Measurements from ENCODE around the gene PAPPA. TPM values are rescaled to one million over a fixed set of nuclear protein-coding genes. Genes with fewer than 3 reads are reported as not detected.

The PAPPA gene
- total RNA-seq, 2 experiments from 2014 or later, result not detected

- no peaks in the 10 kb centered on the region for H3K79me2 ChIP-seq (ENCODE audit: insufficient read depth, low read depth, low read length)
- H3K9me2 ChIP-seq (ENCODE audit: insufficient read depth, low read length), result no peaks in the 10 kb centered on the region
- no peaks in the 10 kb centered on the region for H3K9me3 ChIP-seq (ENCODE audit: low read length)
- H4K20me1 ChIP-seq (ENCODE audit: insufficient read depth, low read length), result no peaks in the 10 kb centered on the region
- H3K36me3 ChIP-seq (ENCODE audit: insufficient read depth, low read length), result no peaks in the 10 kb centered on the region
- no TSS peak for BruUV-seq (replicated peaks)
- DNase-seq (ENCODE audit: low spot score), result no peak
- no peak overlapping the region for H3K27ac ChIP-seq (ENCODE audit: low read depth, low read length, poor library complexity, severe bottlenecking)
- TF ChIP-seq, protein P1, sequence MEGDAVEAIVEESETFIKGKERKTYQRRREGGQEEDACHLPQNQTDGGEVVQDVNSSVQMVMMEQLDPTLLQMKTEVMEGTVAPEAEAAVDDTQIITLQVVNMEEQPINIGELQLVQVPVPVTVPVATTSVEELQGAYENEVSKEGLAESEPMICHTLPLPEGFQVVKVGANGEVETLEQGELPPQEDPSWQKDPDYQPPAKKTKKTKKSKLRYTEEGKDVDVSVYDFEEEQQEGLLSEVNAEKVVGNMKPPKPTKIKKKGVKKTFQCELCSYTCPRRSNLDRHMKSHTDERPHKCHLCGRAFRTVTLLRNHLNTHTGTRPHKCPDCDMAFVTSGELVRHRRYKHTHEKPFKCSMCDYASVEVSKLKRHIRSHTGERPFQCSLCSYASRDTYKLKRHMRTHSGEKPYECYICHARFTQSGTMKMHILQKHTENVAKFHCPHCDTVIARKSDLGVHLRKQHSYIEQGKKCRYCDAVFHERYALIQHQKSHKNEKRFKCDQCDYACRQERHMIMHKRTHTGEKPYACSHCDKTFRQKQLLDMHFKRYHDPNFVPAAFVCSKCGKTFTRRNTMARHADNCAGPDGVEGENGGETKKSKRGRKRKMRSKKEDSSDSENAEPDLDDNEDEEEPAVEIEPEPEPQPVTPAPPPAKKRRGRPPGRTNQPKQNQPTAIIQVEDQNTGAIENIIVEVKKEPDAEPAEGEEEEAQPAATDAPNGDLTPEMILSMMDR (conservative IDR thresholded peaks at IDR 0.05; ENCODE audit: low read length), result no peak
- TF ChIP-seq EZH2phosphoT487 (IDR thresholded peaks at IDR 0.05; ENCODE audit: borderline replicate concordance, low read depth, low read length), result no peak
- CTCF ChIA-PET (ENCODE audit: unreplicated experiment), result no interaction called here
- H3K4me1 ChIP-seq (ENCODE audit: insufficient read depth, low read length, poor library complexity, severe bottlenecking), result no peaks in the 10 kb centered on the region
- no peak overlapping the region for H2AFZ ChIP-seq (ENCODE audit: low read length)
- no peak overlapping the region for H3K4me2 ChIP-seq (ENCODE audit: low read length)
- POLR2A ChIA-PET, result no interaction called here
- no peak overlapping the region for H3K4me3 ChIP-seq (ENCODE audit: low read depth, low read length, poor library complexity, severe bottlenecking)
- intact Hi-C loops (cut with micrococcal nuclease; ENCODE audit: unreplicated experiment), result no loop called here
These were observed 183.4 kb downstream of the PAPPA start for GRCh38 chr9:116337015-116337414.

GRCh38 chr9:116340270-116340669 lies 186.7 kb downstream of the PAPPA start:
- CTCF ChIA-PET (ENCODE audit: unreplicated experiment), result no interaction called here
- Histone ChIP-seq H2AFZ (ENCODE audit: low read length) (no peak overlapping the region), H4K20me1 (ENCODE audit: insufficient read depth, low read length) (no peaks in the 10 kb centered on the region), H3K4me1 (ENCODE audit: insufficient read depth, low read length, poor library complexity, severe bottlenecking) (no peaks in the 10 kb centered on the region), H3K79me2 (ENCODE audit: insufficient read depth, low read depth, low read length) (no peaks in the 10 kb centered on the region), H3K36me3 (ENCODE audit: insufficient read depth, low read length) (no peaks in the 10 kb centered on the region), H3K27ac (ENCODE audit: low read depth, low read length, poor library complexity, severe bottlenecking) (no peak overlapping the region), H3K9me3 (ENCODE audit: low read length) (no peaks in the 10 kb centered on the region), H3K4me3 (ENCODE audit: low read depth, low read length, poor library complexity, severe bottlenecking) (no peak overlapping the region), H3K4me2 (ENCODE audit: low read length) (no peak overlapping the region), H3K9me2 (ENCODE audit: insufficient read depth, low read length) (no peaks in the 10 kb centered on the region)
- no TSS peak for BruUV-seq (replicated peaks)
- intact Hi-C loops (cut with micrococcal nuclease; ENCODE audit: unreplicated experiment), result no loop called here
- DNase-seq (ENCODE audit: low spot score), result no peak
- POLR2A ChIA-PET, result no interaction called here
- no peak for TF ChIP-seq EZH2phosphoT487 (IDR thresholded peaks at IDR 0.05; ENCODE audit: borderline replicate concordance, low read depth, low read length)
- TF ChIP-seq, protein P1 (conservative IDR thresholded peaks at IDR 0.05; ENCODE audit: low read length), result no peak

DNA sequence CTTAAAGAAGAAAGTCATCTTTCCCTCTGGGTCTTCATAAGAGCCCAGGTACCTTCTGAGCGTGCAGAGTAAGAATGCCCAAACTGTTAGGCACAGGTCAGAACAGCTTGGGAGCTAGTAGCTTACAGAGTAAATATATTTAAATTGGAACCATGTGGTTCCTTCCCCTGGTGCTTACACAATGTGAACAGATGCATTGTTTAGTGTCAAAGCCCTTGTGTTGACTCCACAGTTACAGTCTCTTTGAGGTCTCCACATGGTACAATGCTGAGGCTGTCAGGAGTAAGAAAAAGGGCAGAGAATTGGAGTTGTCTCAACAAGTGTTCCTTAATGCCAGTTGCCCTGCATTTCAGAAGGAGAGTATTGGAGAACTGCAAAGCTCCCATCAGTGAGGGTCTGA lies 188.5 kb downstream of the PAPPA start:
- Histone ChIP-seq H3K9me3 (ENCODE audit: low read length) (no peaks in the 10 kb centered on the region), H2AFZ (ENCODE audit: low read length) (no peak overlapping the region), H3K4me2 (ENCODE audit: low read length) (no peak overlapping the region), H3K79me2 (ENCODE audit: insufficient read depth, low read depth, low read length) (no peaks in the 10 kb centered on the region), H4K20me1 (ENCODE audit: insufficient read depth, low read length) (no peaks in the 10 kb centered on the region), H3K4me3 (ENCODE audit: low read depth, low read length, poor library complexity, severe bottlenecking) (no peak overlapping the region), H3K27ac (ENCODE audit: low read depth, low read length, poor library complexity, severe bottlenecking) (no peak overlapping the region), H3K9me2 (ENCODE audit: insufficient read depth, low read length) (no peaks in the 10 kb centered on the region), H3K36me3 (ENCODE audit: insufficient read depth, low read length) (no peaks in the 10 kb centered on the region), H3K4me1 (ENCODE audit: insufficient read depth, low read length, poor library complexity, severe bottlenecking) (no peaks in the 10 kb centered on the region)
- no TSS peak for BruUV-seq (replicated peaks)
- intact Hi-C loops (cut with micrococcal nuclease; ENCODE audit: unreplicated experiment), result no loop called here
- no peak for TF ChIP-seq EZH2phosphoT487 (IDR thresholded peaks at IDR 0.05; ENCODE audit: borderline replicate concordance, low read depth, low read length)
- TF ChIP-seq, protein P1 (conservative IDR thresholded peaks at IDR 0.05; ENCODE audit: low read length), result no peak
- POLR2A ChIA-PET, result no interaction called here
- no peak for DNase-seq (ENCODE audit: low spot score)
- CTCF ChIA-PET (ENCODE audit: unreplicated experiment), result no interaction called here
